ENCODE results near the gene COX11. TPM values are rescaled to one million over a fixed set of nuclear protein-coding genes. Genes with fewer than 3 reads are reported as not detected.

Gene COX11
- polyA plus RNA-seq, 1 donor (not counting 4 experiments of a cell fraction or from before 2014, with no cell fraction given): 36.3 TPM

- TF ChIP-seq CTCF (optimal IDR thresholded peaks at IDR 0.05 in 1 of 3, IDR thresholded peaks at IDR 0.05 in 1 of 3, conservative IDR thresholded peaks at IDR 0.05 in 1 of 3; ENCODE audit: extremely low read depth in 1 of 3, insufficient read depth in 2 of 3, low read length in 3 of 3) (no peak), EZH2 (IDR thresholded peaks at IDR 0.05; ENCODE audit: low read length) (no peak)
- Histone ChIP-seq H3K9me1 (ENCODE audit: control insufficient read depth, extremely low read depth, insufficient read depth, low read length) (no peaks in the 10 kb centered on the region), H4K20me1 (ENCODE audit: control insufficient read depth, extremely low read depth, insufficient read depth, low read length) (no peaks in the 10 kb centered on the region), H3K9ac (ENCODE audit: control insufficient read depth, extremely low read depth, insufficient read depth, low read length) (no peak overlapping the region), H3K27me3 (ENCODE audit: control insufficient read depth, extremely low read depth, insufficient read depth, low read length) (no peaks in the 10 kb centered on the region), H3K27ac (ENCODE audit: control insufficient read depth, insufficient read depth, low read length) (no peak overlapping the region), H3K4me2 (ENCODE audit: control insufficient read depth, extremely low read depth, insufficient read depth, low read depth, low read length) (no peak overlapping the region), H3K79me2 (ENCODE audit: control insufficient read depth, insufficient read depth, low read length) (no peaks in the 10 kb centered on the region), H2AFZ (ENCODE audit: control insufficient read depth, low read length) (no peak overlapping the region), H3K36me3 (ENCODE audit: control insufficient read depth in 2 of 2, extremely low read depth in 1 of 2, insufficient read depth in 2 of 2, low read length in 2 of 2) (peaks cover 9 to 17% of the 10 kb centered on the region in 2 experiments), H3K4me3 (ENCODE audit: control insufficient read depth in 2 of 3, extremely low read depth in 1 of 3, insufficient read depth in 2 of 3, low read depth in 1 of 3, low read length in 3 of 3) (no peak overlapping the region), H3K9me3 (ENCODE audit: control insufficient read depth, low read depth, low read length) (no peaks in the 10 kb centered on the region), H3K4me1 (ENCODE audit: control insufficient read depth, extremely low read depth, insufficient read depth, low read length) (peaks cover 9% of the 10 kb centered on the region)
- dilution Hi-C loops (cut with MboI; ENCODE audit: extremely low pct_ligation_motif_present, low sequenced_read_pairs): no loop called here
- no peak for DNase-seq (ENCODE audit: low read depth, low spot score)
- FAIRE-seq: no peak
Measured at GRCh38 chr17:54945231-54945630, 23.2 kb downstream of the COX11 start.

GRCh38 chr17:54944796-54945195 is 23.7 kb downstream of the COX11 start:
- no peaks in the 10 kb centered on the region for H3K9me1 ChIP-seq (ENCODE audit: control insufficient read depth, extremely low read depth, insufficient read depth, low read length)
- dilution Hi-C loops (cut with MboI; ENCODE audit: extremely low pct_ligation_motif_present, low sequenced_read_pairs): no loop called here
- no peak for TF ChIP-seq CTCF (optimal IDR thresholded peaks at IDR 0.05 in 1 of 3, IDR thresholded peaks at IDR 0.05 in 1 of 3, conservative IDR thresholded peaks at IDR 0.05 in 1 of 3; ENCODE audit: extremely low read depth in 1 of 3, insufficient read depth in 2 of 3, low read length in 3 of 3)
- no peak for TF ChIP-seq EZH2 (IDR thresholded peaks at IDR 0.05; ENCODE audit: low read length)
- DNase-seq (ENCODE audit: low read depth, low spot score) (no peak), FAIRE-seq (no peak)
- no peak overlapping the region for H3K9ac ChIP-seq (ENCODE audit: control insufficient read depth, extremely low read depth, insufficient read depth, low read length)
- peaks cover 9% of the 10 kb centered on the region for H3K4me1 ChIP-seq (ENCODE audit: control insufficient read depth, extremely low read depth, insufficient read depth, low read length)
- no peaks in the 10 kb centered on the region for H3K79me2 ChIP-seq (ENCODE audit: control insufficient read depth, insufficient read depth, low read length)
- H3K4me3 ChIP-seq (ENCODE audit: control insufficient read depth in 2 of 3, extremely low read depth in 1 of 3, insufficient read depth in 2 of 3, low read depth in 1 of 3, low read length in 3 of 3): no peak overlapping the region
- H2AFZ ChIP-seq (ENCODE audit: control insufficient read depth, low read length): no peak overlapping the region
- no peak overlapping the region for H3K27ac ChIP-seq (ENCODE audit: control insufficient read depth, insufficient read depth, low read length)
- H3K4me2 ChIP-seq (ENCODE audit: control insufficient read depth, extremely low read depth, insufficient read depth, low read depth, low read length): no peak overlapping the region
- H4K20me1 ChIP-seq (ENCODE audit: control insufficient read depth, extremely low read depth, insufficient read depth, low read length): no peaks in the 10 kb centered on the region
- peaks cover 7 to 14% of the 10 kb centered on the region in 2 experiments for H3K36me3 ChIP-seq (ENCODE audit: control insufficient read depth in 2 of 2, extremely low read depth in 1 of 2, insufficient read depth in 2 of 2, low read length in 2 of 2)
- H3K9me3 ChIP-seq (ENCODE audit: control insufficient read depth, low read depth, low read length): no peaks in the 10 kb centered on the region
- no peaks in the 10 kb centered on the region for H3K27me3 ChIP-seq (ENCODE audit: control insufficient read depth, extremely low read depth, insufficient read depth, low read length)

Data from keratinocyte (primary cell).